Liver (tissue), 9 donors: ENCODE measurements around the gene NTN5. TPM values are rescaled to one million over a fixed set of nuclear protein-coding genes. Genes with fewer than 3 reads are reported as not detected.
A peak's percentile ranks its signal among the peaks of the same experiment; 100 is the strongest.

ENCODE experiments used
- DNase-seq: peaks from one replicate; pipeline ENCODE4 v3.0.0-alpha.2; 2017; ENCODE audit warnings: low spot score
- H3K27ac ChIP-seq, 2 donors: one replicate each; pipeline ENCODE4 v1.7.0; 2013; ENCODE audit warnings: inconsistent platforms in 2 of 2, low read length in 2 of 2, control low read depth in 1 of 2, low read depth in 1 of 2, mild to moderate bottlenecking in 1 of 2
- H3K27me3 ChIP-seq, 4 donors: one replicate each; pipeline versions ENCODE4 v1.6.1 to v1.7.0; 2013; ENCODE audit warnings: low read length in 3 of 4, inconsistent platforms in 1 of 4, mild to moderate bottlenecking in 1 of 4, moderate library complexity in 1 of 4; ENCODE audit not compliant: control insufficient read depth in 4 of 4, insufficient read depth in 4 of 4
- H3K36me3 ChIP-seq, 4 donors: one replicate each; pipeline versions ENCODE4 v1.6.1 to v1.7.0; 2013; ENCODE audit warnings: low read length in 3 of 4, mild to moderate bottlenecking in 3 of 4, low read depth in 1 of 4, moderate library complexity in 1 of 4; ENCODE audit not compliant: control insufficient read depth in 4 of 4, insufficient read depth in 3 of 4
- H3K4me1 ChIP-seq, 4 donors: one replicate each; pipeline versions ENCODE4 v1.6.1 to v1.7.0; 2013; ENCODE audit warnings: low read length in 3 of 4, mild to moderate bottlenecking in 3 of 4, moderate library complexity in 1 of 4; ENCODE audit not compliant: control insufficient read depth in 4 of 4, insufficient read depth in 4 of 4
- H3K4me3 ChIP-seq, 3 donors: one replicate each; pipeline versions ENCODE4 v1.6.1 to v1.7.0; 2013; ENCODE audit warnings: low read length in 3 of 3, control low read depth in 1 of 3, low read depth in 1 of 3, mild to moderate bottlenecking in 1 of 3
- H3K9ac ChIP-seq, 2 donors: one replicate each; pipeline ENCODE4 v1.7.0; 2013; ENCODE audit warnings: low read length in 2 of 2, mild to moderate bottlenecking in 2 of 2, moderate library complexity in 2 of 2, control low read depth in 1 of 2, low read depth in 1 of 2
- H3K9me3 ChIP-seq, 4 donors: one replicate each; pipeline versions ENCODE4 v1.6.1 to v1.7.0; 2013; ENCODE audit warnings: low read length in 3 of 4; ENCODE audit not compliant: control insufficient read depth in 4 of 4
- RXRA ChIP-seq, 2 donors: IDR thresholded peaks; 2 replicates each; pipeline ENCODE4 v1.6.1; 2017 to 2018; ENCODE audit warnings: antibody characterized with exemption in 2 of 2, mild to moderate bottlenecking in 1 of 2
- WGBS: extraction: QIAGEN DNeasy Blood & Tissue Kit; methylation state at CpG from one replicate; pipeline ENCODE4 v1.1.7; 2013; 5-methylcytosine and 5-hydroxymethylcytosine counted together
- polyA plus RNA-seq, 2 donors: library from polyadenylated mRNA; stranded (reverse) in 1 of 2; unstranded in 1 of 2; fragments of 200-250 nt in 1 of 2; fragments of >200 nt in 1 of 2; fragmentation: Nextera tagmentation in 1 of 2; extraction: Ambion mirVana in 1 of 2; gene quantifications; one replicate each; pipeline versions ENCODE4 v1.2.1 to v1.2.3, GENCODE V29; 2013 to 2015
- total RNA-seq, 2 donors: library from RNA; depleted of rRNA; stranded (reverse); fragments of >200 nt; gene quantifications; one replicate each; pipeline ENCODE4 v1.2.3, GENCODE V29; 2014
- TF ChIP-seq, protein P1 (sequence below): IDR thresholded peaks from 2 replicates; pipeline ENCODE4 v1.6.1; 2016; ENCODE audit warnings: antibody characterized with exemption, mild to moderate bottlenecking
- TF ChIP-seq, protein P2 (sequence below): IDR thresholded peaks from 2 replicates; pipeline ENCODE4 v1.6.1; 2016; ENCODE audit warnings: antibody characterized with exemption
- donor health status: healthy.
- donor health status: healthy.
- donor health status: healthy.
- donor health status: healthy.
- donor health status: healthy.

Gene NTN5
- total and polyA plus RNA-seq, 4 donors, result 0.08 to 0.09 TPM; not detected in 2

DNA sequence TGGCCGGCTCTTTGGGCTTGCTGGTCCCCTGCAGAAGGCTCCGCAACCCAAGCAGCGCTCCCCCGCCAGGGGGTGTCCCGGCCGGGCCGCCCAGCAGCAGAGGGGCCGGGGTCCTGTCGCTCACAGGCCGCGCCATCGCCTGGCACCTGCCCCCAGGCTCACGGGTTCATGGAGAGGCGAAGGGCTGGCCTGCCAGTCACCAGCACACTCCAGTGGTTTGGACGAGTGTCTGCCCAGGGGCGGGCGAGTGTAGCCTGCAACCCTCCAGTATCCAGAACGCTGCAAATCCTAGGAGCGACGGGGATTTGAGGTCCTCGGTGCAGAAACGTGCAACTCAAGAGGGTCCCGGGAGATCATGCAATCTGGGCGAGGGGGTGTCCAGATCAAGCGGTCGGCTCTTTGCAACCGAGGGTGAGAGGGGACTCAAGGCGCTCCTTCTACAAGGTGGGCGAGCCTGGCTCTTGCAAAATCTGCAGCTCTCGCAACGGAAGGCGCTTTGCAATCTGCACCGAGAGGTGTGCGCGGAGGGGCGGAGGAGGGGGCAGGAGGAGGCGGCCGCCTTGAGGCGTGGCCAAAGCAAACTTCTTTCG lies 35.9 kb downstream of the NTN5 start, which contains the start of gene DBP:
TSS of gene DBP (minus strand) at position 521 of the 590 bp plus-strand sequence. CDS start at position 136, 385 bp downstream.
- under 1% methylated on average over 40 of the region's 40 CpGs for WGBS
- Histone ChIP-seq H3K4me3 (peak within 1 kb of the TSS; percentile 59 to 86 (median 75)), H3K27ac (peak within 1 kb of the TSS; percentile 98 to 99), H3K9ac (peak within 1 kb of the TSS; percentile 72 to 94), H3K9me3 (no peaks in the 10 kb centered on the region), H3K4me1 (peaks cover 12 to 54% (median 40%) of the 10 kb centered on the region in 4 donors), H3K36me3 (no peaks in the 10 kb centered on the region), H3K27me3 (no peaks in the 10 kb centered on the region)
- no peak for TF ChIP-seq RXRA (IDR thresholded peaks at IDR 0.05)
- DNase-seq, result no peak

DNA sequence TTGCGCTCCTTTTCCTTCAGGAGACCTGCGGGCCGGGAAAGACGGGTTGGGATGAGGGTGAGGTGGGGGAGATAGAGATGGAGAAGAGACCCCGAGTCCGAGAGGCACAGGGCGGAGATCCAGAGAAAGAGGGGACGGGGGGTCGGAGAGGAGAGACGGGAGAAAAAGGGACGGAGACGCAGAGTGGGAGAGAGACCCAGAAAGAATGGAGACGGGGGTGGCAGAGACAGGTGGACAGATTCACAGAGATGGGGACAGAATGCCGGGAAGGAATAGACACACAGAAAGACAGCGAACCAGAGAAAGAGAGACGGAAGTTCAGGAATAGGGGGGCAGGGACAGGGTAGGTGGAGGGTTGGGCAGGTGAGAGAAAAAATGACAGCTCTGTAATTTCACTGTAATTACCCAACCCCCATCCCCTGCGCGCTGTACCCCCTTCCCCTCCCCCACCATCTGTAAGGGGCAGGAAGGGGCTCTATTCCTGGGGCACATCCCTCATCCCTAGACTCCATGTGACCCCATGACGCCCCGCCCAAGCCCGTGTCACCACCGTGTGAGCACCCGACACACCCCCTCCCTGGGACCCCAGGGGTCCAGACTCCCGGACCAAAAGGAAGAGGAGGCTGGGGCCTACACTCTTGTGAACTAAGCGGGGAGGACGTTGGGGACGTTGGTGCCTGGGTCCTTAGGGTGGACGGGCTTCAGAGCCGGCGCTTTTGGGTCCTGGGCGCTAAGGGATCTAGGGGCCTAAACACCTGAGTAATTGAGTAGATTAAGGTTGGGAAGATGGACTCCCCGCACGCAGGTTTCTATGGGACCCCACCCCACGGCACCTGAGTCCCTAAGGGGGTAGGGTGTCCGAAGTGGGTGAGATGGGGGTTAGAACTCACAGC lies 36.6 kb downstream of the NTN5 start:
- H3K9ac ChIP-seq, result peak overlapping the region; percentile 60 to 81
- WGBS, result under 1% methylated on average over 35 of the region's 35 CpGs

More for the DNA sequence above, 36.6 kb downstream of the NTN5 start:
- H3K9me3 ChIP-seq, result no peaks in the 10 kb centered on the region
- no peaks in the 10 kb centered on the region for H3K27me3 ChIP-seq
- peak overlapping the region; percentile 98 to 99 for H3K27ac ChIP-seq
- H3K4me3 ChIP-seq, result peak overlapping the region; percentile 59 to 86 (median 75)
- peaks cover 0 to 3% (median 1%) of the 10 kb centered on the region in 4 donors for H3K36me3 ChIP-seq
- peaks cover 12 to 55% (median 38%) of the 10 kb centered on the region in 4 donors for H3K4me1 ChIP-seq
- TF ChIP-seq, protein P1, sequence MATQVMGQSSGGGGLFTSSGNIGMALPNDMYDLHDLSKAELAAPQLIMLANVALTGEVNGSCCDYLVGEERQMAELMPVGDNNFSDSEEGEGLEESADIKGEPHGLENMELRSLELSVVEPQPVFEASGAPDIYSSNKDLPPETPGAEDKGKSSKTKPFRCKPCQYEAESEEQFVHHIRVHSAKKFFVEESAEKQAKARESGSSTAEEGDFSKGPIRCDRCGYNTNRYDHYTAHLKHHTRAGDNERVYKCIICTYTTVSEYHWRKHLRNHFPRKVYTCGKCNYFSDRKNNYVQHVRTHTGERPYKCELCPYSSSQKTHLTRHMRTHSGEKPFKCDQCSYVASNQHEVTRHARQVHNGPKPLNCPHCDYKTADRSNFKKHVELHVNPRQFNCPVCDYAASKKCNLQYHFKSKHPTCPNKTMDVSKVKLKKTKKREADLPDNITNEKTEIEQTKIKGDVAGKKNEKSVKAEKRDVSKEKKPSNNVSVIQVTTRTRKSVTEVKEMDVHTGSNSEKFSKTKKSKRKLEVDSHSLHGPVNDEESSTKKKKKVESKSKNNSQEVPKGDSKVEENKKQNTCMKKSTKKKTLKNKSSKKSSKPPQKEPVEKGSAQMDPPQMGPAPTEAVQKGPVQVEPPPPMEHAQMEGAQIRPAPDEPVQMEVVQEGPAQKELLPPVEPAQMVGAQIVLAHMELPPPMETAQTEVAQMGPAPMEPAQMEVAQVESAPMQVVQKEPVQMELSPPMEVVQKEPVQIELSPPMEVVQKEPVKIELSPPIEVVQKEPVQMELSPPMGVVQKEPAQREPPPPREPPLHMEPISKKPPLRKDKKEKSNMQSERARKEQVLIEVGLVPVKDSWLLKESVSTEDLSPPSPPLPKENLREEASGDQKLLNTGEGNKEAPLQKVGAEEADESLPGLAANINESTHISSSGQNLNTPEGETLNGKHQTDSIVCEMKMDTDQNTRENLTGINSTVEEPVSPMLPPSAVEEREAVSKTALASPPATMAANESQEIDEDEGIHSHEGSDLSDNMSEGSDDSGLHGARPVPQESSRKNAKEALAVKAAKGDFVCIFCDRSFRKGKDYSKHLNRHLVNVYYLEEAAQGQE, result no peak
- TF ChIP-seq, protein P2, sequence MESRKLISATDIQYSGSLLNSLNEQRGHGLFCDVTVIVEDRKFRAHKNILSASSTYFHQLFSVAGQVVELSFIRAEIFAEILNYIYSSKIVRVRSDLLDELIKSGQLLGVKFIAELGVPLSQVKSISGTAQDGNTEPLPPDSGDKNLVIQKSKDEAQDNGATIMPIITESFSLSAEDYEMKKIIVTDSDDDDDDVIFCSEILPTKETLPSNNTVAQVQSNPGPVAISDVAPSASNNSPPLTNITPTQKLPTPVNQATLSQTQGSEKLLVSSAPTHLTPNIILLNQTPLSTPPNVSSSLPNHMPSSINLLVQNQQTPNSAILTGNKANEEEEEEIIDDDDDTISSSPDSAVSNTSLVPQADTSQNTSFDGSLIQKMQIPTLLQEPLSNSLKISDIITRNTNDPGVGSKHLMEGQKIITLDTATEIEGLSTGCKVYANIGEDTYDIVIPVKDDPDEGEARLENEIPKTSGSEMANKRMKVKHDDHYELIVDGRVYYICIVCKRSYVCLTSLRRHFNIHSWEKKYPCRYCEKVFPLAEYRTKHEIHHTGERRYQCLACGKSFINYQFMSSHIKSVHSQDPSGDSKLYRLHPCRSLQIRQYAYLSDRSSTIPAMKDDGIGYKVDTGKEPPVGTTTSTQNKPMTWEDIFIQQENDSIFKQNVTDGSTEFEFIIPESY, result no peak
- peak; percentile 41 for DNase-seq
